Colonic mucosa (tissue), 4 donors: ENCODE results near the gene RING1. TPM values are rescaled to one million over a fixed set of nuclear protein-coding genes. Genes with fewer than 3 reads are reported as not detected.
A peak's percentile ranks its signal among the peaks of the same experiment; 100 is the strongest.

Experiments
- DNase-seq: peaks from one replicate; pipeline ENCODE4 v3.0.0-alpha.2; 2020
- H3K27ac ChIP-seq: fragments of 200-600 bp; one replicate; pipeline ENCODE4 v1.8.0; 2021
- H3K27me3 ChIP-seq: fragments of 200-600 bp; one replicate; pipeline ENCODE4 v1.8.0; 2021
- H3K36me3 ChIP-seq: fragments of 200-600 bp; one replicate; pipeline ENCODE4 v1.8.0; 2021
- H3K4me1 ChIP-seq: fragments of 200-600 bp; one replicate; pipeline ENCODE4 v1.8.0; 2021; ENCODE audit warnings: mild to moderate bottlenecking
- H3K4me3 ChIP-seq: fragments of 200-600 bp; one replicate; pipeline ENCODE4 v1.8.0; 2021
- H3K9ac ChIP-seq, 2 donors: one replicate each; pipeline ENCODE4 v1.7.0; 2013; ENCODE audit warnings: control low read depth in 2 of 2, low read depth in 2 of 2, low read length in 2 of 2
- H3K9me3 ChIP-seq: fragments of 200-600 bp; one replicate; pipeline ENCODE4 v1.8.0; 2021
- intact Hi-C: fragments of 100-400 bp; cut with DNase I; formaldehyde crosslinking; loops from one replicate; pipeline ENCODE4 v1.14.1; 2022
- total RNA-seq, 2 donors: library from RNA; stranded (reverse); fragmentation: NEBNext Ultra II Directional in 1 of 2; extraction: Animal tissue kit (Norgen Biotek cat#: 25700) in 1 of 2; gene quantifications; one replicate each; pipeline ENCODE4 v1.2.1, GENCODE V29; 2021
- TF ChIP-seq, protein P1 (sequence below): fragments of 200-600 bp; IDR thresholded peaks from one replicate; pipeline ENCODE4 v1.8.0; 2022; ENCODE audit warnings: antibody characterized with exemption, mild to moderate bottlenecking
- donor health status: healthy.
- donor health status: DM: no; HTN: no; CAD: no.
- donor health status: DM: no; HTN: no; CAD: no.

RING1 gene
- total RNA-seq, 2 donors from 2014 or later = 24.8 to 30.9 TPM

DNA sequence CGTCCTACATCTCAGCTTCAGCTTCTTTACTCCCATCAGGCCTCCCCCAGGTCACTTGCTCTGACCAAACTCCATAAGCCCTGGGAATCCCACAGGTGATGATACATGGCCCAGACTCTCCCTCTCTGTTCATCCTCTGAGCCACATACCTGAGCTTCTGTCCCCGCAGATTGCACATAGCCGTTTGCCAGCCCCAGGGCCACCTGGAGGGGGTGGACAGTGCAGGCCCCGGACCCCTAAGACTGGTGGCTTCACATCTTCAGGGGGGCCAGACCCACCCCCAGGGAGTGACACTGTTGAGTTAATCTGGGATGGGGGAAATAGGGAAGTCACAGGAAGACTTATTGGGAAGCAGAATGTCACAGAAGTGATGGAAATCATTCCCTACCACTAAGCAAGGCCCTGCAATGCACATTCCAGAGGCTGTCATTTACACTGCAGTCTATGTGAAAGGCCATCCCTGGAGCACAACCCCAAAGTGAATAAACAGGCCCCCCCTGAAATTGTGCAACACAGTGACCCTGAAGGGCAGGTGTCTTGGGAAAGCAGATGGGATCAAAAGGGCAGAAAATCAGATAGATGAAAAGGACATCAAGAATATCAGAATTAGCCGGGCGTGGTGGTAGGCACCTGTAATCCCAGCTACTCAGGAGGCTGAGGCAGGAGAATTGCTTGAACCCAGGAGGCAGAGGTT is 10.0 kb upstream of the RING1 start:
- Histone ChIP-seq H3K9ac (peak overlapping the region; percentile 4 to 13), H3K36me3 (peaks cover 3% of the 10 kb centered on the region)
- intact Hi-C loops = no loop called here

DNA sequence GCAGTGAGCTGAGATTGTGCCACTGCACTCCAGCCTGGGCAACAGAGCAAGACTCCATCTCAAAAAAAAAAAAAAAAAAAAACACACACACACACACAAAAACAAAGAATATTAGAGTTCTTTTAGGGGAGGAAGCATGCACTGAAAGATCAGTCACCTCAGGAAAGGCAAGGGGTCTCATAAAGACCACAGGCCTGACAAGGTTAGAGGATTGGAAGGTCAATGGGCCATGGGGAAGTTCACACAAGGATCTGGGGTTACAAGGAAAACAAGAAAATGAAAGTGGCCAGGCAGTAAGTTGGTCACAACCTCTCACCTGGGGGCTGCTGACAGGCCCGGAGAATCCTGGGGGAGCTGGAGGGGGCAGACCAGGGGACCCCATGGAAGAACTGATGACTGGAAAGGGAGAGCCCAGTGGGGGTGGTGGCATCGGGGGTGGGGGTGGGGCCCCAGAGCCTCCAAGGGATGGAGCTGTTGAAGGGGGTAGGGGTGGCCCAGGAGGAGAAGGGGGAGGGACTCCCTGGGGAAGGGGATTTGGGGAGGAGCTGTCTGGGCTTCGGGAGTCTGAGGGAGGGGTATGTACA is 9.4 kb upstream of the RING1 start:
- no peak for DNase-seq
- Histone ChIP-seq H3K9me3 (no peaks in the 10 kb centered on the region), H3K4me1 (peaks cover 15% of the 10 kb centered on the region), H3K36me3 (peaks cover 3% of the 10 kb centered on the region), H3K4me3 (peak overlapping the region; percentile 75), H3K27ac (no peak overlapping the region), H3K27me3 (no peaks in the 10 kb centered on the region), H3K9ac (peak overlapping the region in 1 of 2 donors; percentile 96)
- TF ChIP-seq, protein P1, sequence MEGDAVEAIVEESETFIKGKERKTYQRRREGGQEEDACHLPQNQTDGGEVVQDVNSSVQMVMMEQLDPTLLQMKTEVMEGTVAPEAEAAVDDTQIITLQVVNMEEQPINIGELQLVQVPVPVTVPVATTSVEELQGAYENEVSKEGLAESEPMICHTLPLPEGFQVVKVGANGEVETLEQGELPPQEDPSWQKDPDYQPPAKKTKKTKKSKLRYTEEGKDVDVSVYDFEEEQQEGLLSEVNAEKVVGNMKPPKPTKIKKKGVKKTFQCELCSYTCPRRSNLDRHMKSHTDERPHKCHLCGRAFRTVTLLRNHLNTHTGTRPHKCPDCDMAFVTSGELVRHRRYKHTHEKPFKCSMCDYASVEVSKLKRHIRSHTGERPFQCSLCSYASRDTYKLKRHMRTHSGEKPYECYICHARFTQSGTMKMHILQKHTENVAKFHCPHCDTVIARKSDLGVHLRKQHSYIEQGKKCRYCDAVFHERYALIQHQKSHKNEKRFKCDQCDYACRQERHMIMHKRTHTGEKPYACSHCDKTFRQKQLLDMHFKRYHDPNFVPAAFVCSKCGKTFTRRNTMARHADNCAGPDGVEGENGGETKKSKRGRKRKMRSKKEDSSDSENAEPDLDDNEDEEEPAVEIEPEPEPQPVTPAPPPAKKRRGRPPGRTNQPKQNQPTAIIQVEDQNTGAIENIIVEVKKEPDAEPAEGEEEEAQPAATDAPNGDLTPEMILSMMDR = no peak
- intact Hi-C loops = no loop called here

More for the DNA sequence above, 10.0 kb upstream of the RING1 start:
- Histone ChIP-seq H3K9me3 (no peaks in the 10 kb centered on the region), H3K4me1 (peaks cover 11% of the 10 kb centered on the region), H3K27me3 (no peaks in the 10 kb centered on the region), H3K27ac (no peak overlapping the region), H3K4me3 (no peak overlapping the region)
- TF ChIP-seq, protein P1 = no peak
- no peak for DNase-seq

DNA sequence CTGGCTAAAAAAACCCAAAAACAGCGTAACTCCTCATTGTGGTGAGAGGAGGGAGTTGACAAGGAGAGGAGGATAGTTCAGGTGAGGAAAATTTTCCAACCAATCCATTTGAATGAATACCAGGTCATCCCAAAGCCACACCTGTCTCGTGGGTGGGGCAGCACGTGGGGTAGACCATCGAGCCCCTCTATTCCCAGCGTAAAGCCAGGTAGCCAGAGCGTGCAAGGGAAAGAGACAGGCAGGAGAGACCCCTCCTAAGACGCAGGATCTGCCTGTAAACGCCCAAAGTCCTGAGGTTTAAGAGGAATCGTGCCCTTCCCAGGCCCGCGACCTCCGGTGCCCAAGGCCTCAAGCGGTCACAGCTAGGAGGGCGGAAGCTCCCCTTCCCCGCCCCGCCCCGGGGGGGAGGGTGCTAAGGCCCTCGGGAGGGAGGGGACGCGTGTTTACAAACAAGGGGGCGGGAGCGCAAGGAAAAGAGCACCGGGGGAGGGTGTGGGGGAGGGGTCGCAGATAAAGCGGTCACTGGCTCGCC is 8.5 kb upstream of the RING1 start:
- peak; percentile 86 for DNase-seq
- Histone ChIP-seq H3K9ac (peak overlapping the region; percentile 93 to 96), H3K4me3 (peak overlapping the region; percentile 75), H3K27me3 (no peaks in the 10 kb centered on the region), H3K27ac (peak overlapping the region; percentile 94), H3K9me3 (no peaks in the 10 kb centered on the region), H3K36me3 (peaks cover 3% of the 10 kb centered on the region), H3K4me1 (peaks cover 15% of the 10 kb centered on the region)
- TF ChIP-seq, protein P1 = no peak
- intact Hi-C loops = no loop called here

DNA sequence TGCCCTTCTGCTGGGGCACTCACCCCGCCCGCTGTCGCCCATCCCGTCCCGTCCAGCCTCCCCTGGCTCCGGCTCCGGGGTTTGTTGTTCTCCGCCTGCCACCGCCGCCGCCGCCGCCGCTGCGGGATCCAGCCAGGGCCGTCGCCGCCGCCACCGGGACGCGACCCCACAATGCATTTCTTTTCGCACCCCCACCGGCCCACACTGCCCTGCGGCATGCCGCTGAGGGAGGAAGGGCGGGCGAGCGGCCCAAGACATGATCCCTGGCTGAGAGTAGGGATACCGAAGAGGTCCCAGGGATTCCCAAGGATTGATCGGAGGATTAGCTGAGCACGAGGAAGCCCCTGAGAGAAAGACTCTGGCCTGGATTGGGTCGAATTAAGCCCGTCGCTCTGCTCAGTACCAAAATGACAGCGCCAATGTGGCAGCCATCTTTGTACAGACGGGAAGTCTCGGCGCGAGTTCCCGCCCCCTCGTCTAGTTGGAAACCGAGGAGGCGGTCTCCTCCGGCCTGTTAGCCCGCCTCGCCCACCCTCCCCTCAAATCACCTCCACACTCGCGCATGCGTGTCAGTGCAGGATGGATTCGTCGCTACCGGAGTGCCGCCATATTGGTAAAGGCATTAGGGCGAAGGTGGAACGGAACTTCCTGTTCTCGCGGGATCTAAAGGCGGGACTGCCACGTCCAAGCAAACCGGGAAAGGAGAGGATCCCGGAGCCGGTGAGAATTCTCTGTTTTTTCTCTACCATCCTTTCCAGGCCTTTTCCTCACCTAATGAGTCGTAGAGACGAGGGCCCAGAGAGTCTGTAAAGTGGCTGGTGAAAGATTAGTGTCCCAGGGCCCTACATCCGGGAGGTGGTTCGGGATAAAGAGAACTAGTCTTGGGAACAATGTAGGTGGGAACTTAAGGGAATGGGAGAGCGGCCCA is 7.8 kb upstream of the RING1 start, which contains the start of the genes RXRB and SLC39A7:
Gene RXRB (minus strand): TSS at position 447 of the 928 bp plus-strand sequence. CDS start 189 bp downstream, at position 258.
Gene SLC39A7 (plus strand): TSS at position 649 of the 928 bp plus-strand sequence. CDS start 379 bp downstream, outside the sequence.
- Histone ChIP-seq H3K9me3 (no peaks in the 10 kb centered on the region), H3K4me1 (peaks cover 15% of the 10 kb centered on the region), H3K9ac (peak within 1 kb of the TSS; percentile 93 to 96), H3K36me3 (peaks cover 3% of the 10 kb centered on the region), H3K27ac (peak within 1 kb of the TSS; percentile 94), H3K4me3 (peak within 1 kb of the TSS; percentile 75), H3K27me3 (no peaks in the 10 kb centered on the region)
- DNase-seq = peak; percentile 99
- TF ChIP-seq, protein P1 = no peak
- intact Hi-C loops = no loop called here

DNA sequence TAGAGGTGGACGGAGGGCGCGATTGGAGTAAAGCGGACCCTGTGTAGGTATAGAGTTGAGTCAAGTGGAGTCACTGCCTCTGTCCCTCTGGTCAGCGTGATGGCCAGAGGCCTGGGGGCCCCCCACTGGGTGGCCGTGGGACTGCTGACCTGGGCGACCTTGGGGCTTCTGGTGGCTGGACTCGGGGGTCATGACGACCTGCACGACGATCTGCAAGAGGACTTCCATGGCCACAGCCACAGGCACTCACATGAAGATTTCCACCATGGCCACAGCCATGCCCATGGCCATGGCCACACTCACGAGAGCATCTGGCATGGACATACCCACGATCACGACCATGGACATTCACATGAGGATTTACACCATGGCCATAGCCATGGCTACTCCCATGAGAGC is 7.2 kb upstream of the RING1 start:
- H3K4me1 ChIP-seq = peaks cover 15% of the 10 kb centered on the region
- peak overlapping the region; percentile 81 to 93 for H3K9ac ChIP-seq
- DNase-seq = no peak

More for the DNA sequence above, 7.2 kb upstream of the RING1 start:
- peak overlapping the region; percentile 94 for H3K27ac ChIP-seq
- intact Hi-C loops = no loop called here
- H3K4me3 ChIP-seq = peak overlapping the region; percentile 75
- TF ChIP-seq, protein P1 = no peak
- H3K9me3 ChIP-seq = no peaks in the 10 kb centered on the region
- no peaks in the 10 kb centered on the region for H3K36me3 ChIP-seq
- H3K27me3 ChIP-seq = no peaks in the 10 kb centered on the region
